ENCODE data around the gene MTR.

The MTR gene

GRCh38 chr1:236869911-236870310, 74.8 kb downstream of the MTR start:
- Mint-ChIP-seq H3K27ac (no peak overlapping the region), H3K36me3 (peaks cover 54 to 79% of the 10 kb centered on the region in 2 donors), H3K9me3 (no peaks in the 10 kb centered on the region), H3K4me3 (no peak overlapping the region), H3K27me3 (no peaks in the 10 kb centered on the region), H3K4me1 (no peaks in the 10 kb centered on the region)
- ATAC-seq (replicated peaks) (no peak), DNase-seq (no peak)

- no peaks in the 10 kb centered on the region for H3K4me1 Mint-ChIP-seq
- H3K9me3 Mint-ChIP-seq, result no peaks in the 10 kb centered on the region
- ATAC-seq (replicated peaks), result no peak
- H3K27me3 Mint-ChIP-seq, result no peaks in the 10 kb centered on the region
- no peak for DNase-seq
- H3K27ac Mint-ChIP-seq, result no peak overlapping the region
- no peak overlapping the region for H3K4me3 Mint-ChIP-seq
- peaks cover 54 to 75% of the 10 kb centered on the region in 2 donors for H3K36me3 Mint-ChIP-seq
Observed at GRCh38 chr1:236870721-236871120, 75.6 kb downstream of the MTR start.

- H3K36me3 Mint-ChIP-seq, result peaks cover 60 to 72% of the 10 kb centered on the region in 2 donors
Observed at GRCh38 chr1:236872075-236872666, 77.1 kb downstream of the MTR start.

GRCh38 chr1:236875975-236876374, 80.9 kb downstream of the MTR start:
- Mint-ChIP-seq H3K36me3 (peaks cover 48 to 65% of the 10 kb centered on the region in 2 donors), H3K27me3 (no peaks in the 10 kb centered on the region), H3K27ac (no peak overlapping the region), H3K4me3 (no peak overlapping the region), H3K9me3 (no peaks in the 10 kb centered on the region), H3K4me1 (no peaks in the 10 kb centered on the region)
- no peak for DNase-seq
- no peak for ATAC-seq (replicated peaks)

More at GRCh38 chr1:236872075-236872666, 77.1 kb downstream of the MTR start:
- no peak overlapping the region for H3K27ac Mint-ChIP-seq
- DNase-seq (no peak), ATAC-seq (replicated peaks) (no peak)
- no peak overlapping the region for H3K4me3 Mint-ChIP-seq
- no peaks in the 10 kb centered on the region for H3K4me1 Mint-ChIP-seq
- H3K27me3 Mint-ChIP-seq, result no peaks in the 10 kb centered on the region
- H3K9me3 Mint-ChIP-seq, result no peaks in the 10 kb centered on the region

GRCh38 chr1:236877661-236878060, 82.6 kb downstream of the MTR start:
- DNase-seq, result no peak
- no peaks in the 10 kb centered on the region for H3K9me3 Mint-ChIP-seq
- no peaks in the 10 kb centered on the region for H3K4me1 Mint-ChIP-seq
- peaks cover 41 to 60% of the 10 kb centered on the region in 2 donors for H3K36me3 Mint-ChIP-seq
- no peaks in the 10 kb centered on the region for H3K27me3 Mint-ChIP-seq
- ATAC-seq (replicated peaks), result no peak
- no peak overlapping the region for H3K27ac Mint-ChIP-seq
- H3K4me3 Mint-ChIP-seq, result no peak overlapping the region

- H3K27me3 Mint-ChIP-seq, result no peaks in the 10 kb centered on the region
- no peaks in the 10 kb centered on the region for H3K9me3 Mint-ChIP-seq
- no peak overlapping the region for H3K4me3 Mint-ChIP-seq
- H3K4me1 Mint-ChIP-seq, result no peaks in the 10 kb centered on the region
- ATAC-seq (replicated peaks) (no peak), DNase-seq (no peak)
- H3K27ac Mint-ChIP-seq, result no peak overlapping the region
- H3K36me3 Mint-ChIP-seq, result peaks cover 38 to 61% of the 10 kb centered on the region in 2 donors
Observed at GRCh38 chr1:236880209-236880608, 85.1 kb downstream of the MTR start.

GRCh38 chr1:236882678-236883077, 87.6 kb downstream of the MTR start:
- no peak overlapping the region for H3K4me3 Mint-ChIP-seq
- H3K36me3 Mint-ChIP-seq, result peaks cover 42 to 66% of the 10 kb centered on the region in 2 donors
- DNase-seq (no peak), ATAC-seq (replicated peaks) (no peak)
- H3K4me1 Mint-ChIP-seq, result no peaks in the 10 kb centered on the region
- no peaks in the 10 kb centered on the region for H3K9me3 Mint-ChIP-seq
- H3K27me3 Mint-ChIP-seq, result no peaks in the 10 kb centered on the region
- no peak overlapping the region for H3K27ac Mint-ChIP-seq

GRCh38 chr1:236886199-236886598, 91.1 kb downstream of the MTR start:
- Mint-ChIP-seq H3K9me3 (no peaks in the 10 kb centered on the region), H3K27me3 (no peaks in the 10 kb centered on the region), H3K4me3 (no peak overlapping the region), H3K27ac (no peak overlapping the region), H3K36me3 (peaks cover 51 to 76% of the 10 kb centered on the region in 2 donors), H3K4me1 (no peaks in the 10 kb centered on the region)
- ATAC-seq (replicated peaks) (no peak), DNase-seq (no peak)

GRCh38 chr1:236887081-236887480, 92.0 kb downstream of the MTR start:
- H3K4me3 Mint-ChIP-seq, result no peak overlapping the region
- peaks cover 57 to 83% of the 10 kb centered on the region in 2 donors for H3K36me3 Mint-ChIP-seq
- no peaks in the 10 kb centered on the region for H3K9me3 Mint-ChIP-seq
- DNase-seq (no peak), ATAC-seq (replicated peaks) (no peak)
- H3K4me1 Mint-ChIP-seq, result no peaks in the 10 kb centered on the region
- H3K27ac Mint-ChIP-seq, result no peak overlapping the region
- H3K27me3 Mint-ChIP-seq, result no peaks in the 10 kb centered on the region

- H3K4me3 Mint-ChIP-seq, result no peak overlapping the region
- no peaks in the 10 kb centered on the region for H3K27me3 Mint-ChIP-seq
- no peaks in the 10 kb centered on the region for H3K4me1 Mint-ChIP-seq
- ATAC-seq (replicated peaks) (no peak), DNase-seq (no peak)
- H3K36me3 Mint-ChIP-seq, result peaks cover 63 to 85% of the 10 kb centered on the region in 2 donors
- H3K9me3 Mint-ChIP-seq, result no peaks in the 10 kb centered on the region
- H3K27ac Mint-ChIP-seq, result no peak overlapping the region
Observed at GRCh38 chr1:236888126-236888525, 93.0 kb downstream of the MTR start.

GRCh38 chr1:236888903-236889302, 93.8 kb downstream of the MTR start:
- no peaks in the 10 kb centered on the region for H3K4me1 Mint-ChIP-seq
- no peaks in the 10 kb centered on the region for H3K27me3 Mint-ChIP-seq
- DNase-seq (no peak), ATAC-seq (replicated peaks) (no peak)
- H3K36me3 Mint-ChIP-seq, result peaks cover 69 to 88% of the 10 kb centered on the region in 2 donors
- no peak overlapping the region for H3K27ac Mint-ChIP-seq
- H3K4me3 Mint-ChIP-seq, result no peak overlapping the region
- H3K9me3 Mint-ChIP-seq, result no peaks in the 10 kb centered on the region

GRCh38 chr1:236890152-236891056, 95.3 kb downstream of the MTR start:
- ATAC-seq (replicated peaks), result no peak
- H3K36me3 Mint-ChIP-seq, result peaks cover 66 to 89% of the 10 kb centered on the region in 2 donors
- H3K27me3 Mint-ChIP-seq, result no peaks in the 10 kb centered on the region
- H3K9me3 Mint-ChIP-seq, result no peaks in the 10 kb centered on the region
- H3K27ac Mint-ChIP-seq, result no peak overlapping the region
- no peak overlapping the region for H3K4me3 Mint-ChIP-seq
- no peak for DNase-seq
- no peaks in the 10 kb centered on the region for H3K4me1 Mint-ChIP-seq

- DNase-seq, result no peak
Observed at GRCh38 chr1:236893626-236894545, 98.8 kb downstream of the MTR start.

GRCh38 chr1:236895665-236896387, 100.7 kb downstream of the MTR start:
- Mint-ChIP-seq H3K9me3 (peaks cover 2 to 3% of the 10 kb centered on the region in 2 donors), H3K27ac (no peak overlapping the region), H3K4me1 (no peaks in the 10 kb centered on the region), H3K4me3 (no peak overlapping the region), H3K27me3 (no peaks in the 10 kb centered on the region), H3K36me3 (peaks cover 71 to 85% of the 10 kb centered on the region in 2 donors)
- ATAC-seq (replicated peaks), result no peak
- DNase-seq, result no peak

More at GRCh38 chr1:236893626-236894545, 98.8 kb downstream of the MTR start:
- no peaks in the 10 kb centered on the region for H3K27me3 Mint-ChIP-seq
- no peaks in the 10 kb centered on the region for H3K4me1 Mint-ChIP-seq
- ATAC-seq (replicated peaks), result no peak
- no peak overlapping the region for H3K27ac Mint-ChIP-seq
- H3K4me3 Mint-ChIP-seq, result no peak overlapping the region
- peaks cover 73 to 90% of the 10 kb centered on the region in 2 donors for H3K36me3 Mint-ChIP-seq
- H3K9me3 Mint-ChIP-seq, result no peaks in the 10 kb centered on the region
